Measurements from ENCODE around the gene TDRD10. TPM values are rescaled to one million over a fixed set of nuclear protein-coding genes. Genes with fewer than 3 reads are reported as not detected.
"Not testable (repeated sequence)": the region's sequence is repeated elsewhere in the genome, so short reads cannot be mapped to it uniquely, and the experiment has no call there.

The TDRD10 gene
- total RNA-seq, 1 experiment from 2014 or later, result not detected

GRCh38 chr1:154468535-154469250 lies 33.3 kb upstream of the TDRD10 start:
- no peak for DNase-seq (ENCODE audit: low read depth in 1 of 2, low spot score in 2 of 2)
- Histone ChIP-seq H3K9me3 (replicated peaks) (no peaks in the 10 kb centered on the region), H3K27me3 (replicated peaks) (no peaks in the 10 kb centered on the region), H3K4me3 (no peak overlapping the region), H3K4me1 (replicated peaks) (peaks cover 30% of the 10 kb centered on the region), H3K36me3 (peaks cover 5% of the 10 kb centered on the region; the same call in 1 of the 2 replicates), H3K27ac (no peak overlapping the region)

- Histone ChIP-seq H3K4me3 (no peak overlapping the region), H3K27me3 (replicated peaks) (no peaks in the 10 kb centered on the region), H3K9me3 (replicated peaks) (no peaks in the 10 kb centered on the region), H3K27ac (no peak overlapping the region), H3K4me1 (replicated peaks) (peaks cover 30% of the 10 kb centered on the region), H3K36me3 (peaks cover 5% of the 10 kb centered on the region; the same call in 1 of the 2 replicates)
- DNase-seq (ENCODE audit: low read depth in 1 of 2, low spot score in 2 of 2), result no peak
These were observed 32.0 kb upstream of the TDRD10 start for GRCh38 chr1:154469844-154470560.

GRCh38 chr1:154471304-154471703 lies 30.7 kb upstream of the TDRD10 start:
- no peaks in the 10 kb centered on the region for H3K9me3 ChIP-seq (replicated peaks)
- DNase-seq (ENCODE audit: low read depth in 1 of 2, low spot score in 2 of 2), result no peak

GRCh38 chr1:154474802-154475201 lies 27.2 kb upstream of the TDRD10 start:
- no peak overlapping the region for H3K27ac ChIP-seq
- peak; percentile 80 to 92 for DNase-seq (ENCODE audit: low read depth in 1 of 2, low spot score in 2 of 2)
- H3K4me1 ChIP-seq (replicated peaks), result peaks cover 24% of the 10 kb centered on the region

More at GRCh38 chr1:154471304-154471703, 30.7 kb upstream of the TDRD10 start:
- peaks cover 18% of the 10 kb centered on the region for H3K4me1 ChIP-seq (replicated peaks)
- H3K27me3 ChIP-seq (replicated peaks), result no peaks in the 10 kb centered on the region
- H3K36me3 ChIP-seq, result no peaks in the 10 kb centered on the region; the same call in 1 of the 2 replicates
- H3K4me3 ChIP-seq, result no peak overlapping the region
- H3K27ac ChIP-seq, result no peak overlapping the region

GRCh38 chr1:154476791-154477190 lies 25.2 kb upstream of the TDRD10 start:
- Histone ChIP-seq H3K4me1 (replicated peaks) (peaks cover 24% of the 10 kb centered on the region), H3K9me3 (replicated peaks) (no peaks in the 10 kb centered on the region), H3K27ac (no peak overlapping the region), H3K36me3 (no peaks in the 10 kb centered on the region), H3K27me3 (replicated peaks) (no peaks in the 10 kb centered on the region), H3K4me3 (no peak overlapping the region)
- DNase-seq (ENCODE audit: low read depth in 1 of 2, low spot score in 2 of 2), result no peak

More at GRCh38 chr1:154474802-154475201, 27.2 kb upstream of the TDRD10 start:
- Histone ChIP-seq H3K36me3 (no peaks in the 10 kb centered on the region), H3K27me3 (replicated peaks) (no peaks in the 10 kb centered on the region), H3K9me3 (replicated peaks) (no peaks in the 10 kb centered on the region), H3K4me3 (no peak overlapping the region)

- no peaks in the 10 kb centered on the region for H3K9me3 ChIP-seq (replicated peaks)
- no peaks in the 10 kb centered on the region for H3K36me3 ChIP-seq
- H3K27me3 ChIP-seq (replicated peaks), result no peaks in the 10 kb centered on the region
- peaks cover 24% of the 10 kb centered on the region for H3K4me1 ChIP-seq (replicated peaks)
- no peak overlapping the region for H3K27ac ChIP-seq
- no peak overlapping the region for H3K4me3 ChIP-seq
- no peak for DNase-seq (ENCODE audit: low read depth in 1 of 2, low spot score in 2 of 2)
These were observed 24.0 kb upstream of the TDRD10 start for GRCh38 chr1:154478013-154478412.

- H3K4me3 ChIP-seq, result no peak overlapping the region
- H3K27me3 ChIP-seq (replicated peaks), result no peaks in the 10 kb centered on the region
- peak in 1 of 2 experiments; percentile 33 for DNase-seq (ENCODE audit: low read depth in 1 of 2, low spot score in 2 of 2)
These were observed 23.4 kb upstream of the TDRD10 start for GRCh38 chr1:154478639-154479038.

GRCh38 chr1:154479764-154480421 lies 22.1 kb upstream of the TDRD10 start:
- Histone ChIP-seq H3K36me3 (no peaks in the 10 kb centered on the region), H3K27me3 (replicated peaks) (no peaks in the 10 kb centered on the region), H3K9me3 (replicated peaks) (no peaks in the 10 kb centered on the region), H3K4me1 (replicated peaks) (peaks cover 24% of the 10 kb centered on the region), H3K27ac (no peak overlapping the region; the same call in 1 of the 2 replicates), H3K4me3 (no peak overlapping the region)
- peak; percentile 68 to 91 for DNase-seq (ENCODE audit: low read depth in 1 of 2, low spot score in 2 of 2)

More at GRCh38 chr1:154478639-154479038, 23.4 kb upstream of the TDRD10 start:
- no peaks in the 10 kb centered on the region for H3K36me3 ChIP-seq
- peaks cover 25% of the 10 kb centered on the region for H3K4me1 ChIP-seq (replicated peaks)
- no peaks in the 10 kb centered on the region for H3K9me3 ChIP-seq (replicated peaks)
- no peak overlapping the region for H3K27ac ChIP-seq

- no peak overlapping the region for H3K4me3 ChIP-seq
- no peaks in the 10 kb centered on the region; the same call in 1 of the 2 replicates for H3K27me3 ChIP-seq (replicated peaks)
- no peak for DNase-seq (ENCODE audit: low read depth in 1 of 2, low spot score in 2 of 2)
- peaks cover 21% of the 10 kb centered on the region for H3K4me1 ChIP-seq (replicated peaks)
- no peak overlapping the region for H3K27ac ChIP-seq
- no peaks in the 10 kb centered on the region for H3K9me3 ChIP-seq (replicated peaks)
- no peaks in the 10 kb centered on the region for H3K36me3 ChIP-seq
These were observed 21.0 kb upstream of the TDRD10 start for GRCh38 chr1:154481053-154481452.

- peak; percentile 56 to 79 for DNase-seq (ENCODE audit: low read depth in 1 of 2, low spot score in 2 of 2)
- no peak overlapping the region for H3K27ac ChIP-seq
- H3K4me1 ChIP-seq (replicated peaks), result peaks cover 13% of the 10 kb centered on the region
- no peaks in the 10 kb centered on the region for H3K9me3 ChIP-seq (replicated peaks)
- peaks cover 5% of the 10 kb centered on the region; the same call in 1 of the 2 replicates for H3K27me3 ChIP-seq (replicated peaks)
- no peak overlapping the region for H3K4me3 ChIP-seq
- no peaks in the 10 kb centered on the region for H3K36me3 ChIP-seq
These were observed 17.8 kb upstream of the TDRD10 start for GRCh38 chr1:154483941-154484803.

GRCh38 chr1:154485106-154485505 lies 16.9 kb upstream of the TDRD10 start:
- H3K27me3 ChIP-seq (replicated peaks), result peaks cover 14% of the 10 kb centered on the region
- H3K9me3 ChIP-seq (replicated peaks), result no peaks in the 10 kb centered on the region
- no peak overlapping the region for H3K4me3 ChIP-seq
- peaks cover 12% of the 10 kb centered on the region for H3K4me1 ChIP-seq (replicated peaks)
- H3K27ac ChIP-seq, result no peak overlapping the region
- no peak for DNase-seq (ENCODE audit: low read depth in 1 of 2, low spot score in 2 of 2)
- no peaks in the 10 kb centered on the region for H3K36me3 ChIP-seq

GRCh38 chr1:154485910-154486496 lies 16.0 kb upstream of the TDRD10 start:
- peaks cover 22% of the 10 kb centered on the region for H3K27me3 ChIP-seq (replicated peaks)
- DNase-seq (ENCODE audit: low read depth in 1 of 2, low spot score in 2 of 2), result no peak
- no peaks in the 10 kb centered on the region for H3K36me3 ChIP-seq
- H3K4me3 ChIP-seq, result no peak overlapping the region
- peaks cover 12% of the 10 kb centered on the region for H3K4me1 ChIP-seq (replicated peaks)
- H3K27ac ChIP-seq, result no peak overlapping the region
- no peaks in the 10 kb centered on the region for H3K9me3 ChIP-seq (replicated peaks)

- not testable (repeated sequence) for H3K9me3 ChIP-seq (replicated peaks); DNase-seq (ENCODE audit: low read depth in 1 of 2, low spot score in 2 of 2); H3K4me3 ChIP-seq; H3K27ac ChIP-seq; H3K36me3 ChIP-seq
- Histone ChIP-seq H3K27me3 (replicated peaks) (peaks cover 29% of the 10 kb centered on the region), H3K4me1 (replicated peaks) (peaks cover 12% of the 10 kb centered on the region)
These were observed 15.3 kb upstream of the TDRD10 start for GRCh38 chr1:154486756-154487155.

Data from SJSA1 (cell line).